ENCODE measurements around the gene ASF1A. TPM values are rescaled to one million over a fixed set of nuclear protein-coding genes. Genes with fewer than 3 reads are reported as not detected.

ASF1A gene
- total and polyA plus RNA-seq, 10 of the 15 experiments (the other 5 are each of a cell fraction or from before 2014, with no cell fraction given) = 23.7 to 103 (median 31.5) TPM

- TF ChIP-seq USF2 (IDR thresholded peaks at IDR 0.05; ENCODE audit: borderline replicate concordance, low read depth, low read length) (no peak), YBX1 (IDR thresholded peaks at IDR 0.05) (no peak), SREBF1 (IDR thresholded peaks at IDR 0.05; ENCODE audit: low read length) (no peak), ATF3 (IDR thresholded peaks at IDR 0.05; ENCODE audit: borderline replicate concordance, extremely low read depth, low read depth, low read length) (no peak), CUX1 (IDR thresholded peaks at IDR 0.05; ENCODE audit: insufficient replicate concordance, low read depth, low read length) (no peak), LARP7 (IDR thresholded peaks at IDR 0.05) (no peak)
Observed at GRCh38 chr6:118876198-118876597, 17.8 kb upstream of the ASF1A start (continued).

- Histone ChIP-seq H3K9me3 (replicated peaks; ENCODE audit: control insufficient read depth, insufficient read depth, low read length) (no peaks in the 10 kb centered on the region), H3K79me2 (ENCODE audit: control insufficient read depth, insufficient read depth, low read length) (peaks cover 12% of the 10 kb centered on the region), H3K36me3 (ENCODE audit: control insufficient read depth in 2 of 2, insufficient read depth in 2 of 2, low read length in 1 of 2) (no peaks in the 10 kb centered on the region), H4K20me1 (ENCODE audit: control insufficient read depth, insufficient read depth) (no peaks in the 10 kb centered on the region), H3K27ac (ENCODE audit: control insufficient read depth, insufficient read depth) (no peak overlapping the region), H3K4me1 (ENCODE audit: control insufficient read depth, insufficient read depth, low read length) (peaks cover 13% of the 10 kb centered on the region), H3K4me3 (no peak overlapping the region), H3K9ac (ENCODE audit: control insufficient read depth, insufficient read depth, low read length) (no peak overlapping the region), H2AFZ (ENCODE audit: control insufficient read depth, low read depth, low read length) (no peak overlapping the region), H3K27me3 (replicated peaks in 1 of 2; ENCODE audit: control insufficient read depth in 2 of 2, insufficient read depth in 2 of 2, low read length in 1 of 2) (no peaks in the 10 kb centered on the region), H3K4me2 (ENCODE audit: control insufficient read depth, insufficient read depth) (no peak overlapping the region)
- intact Hi-C loops (cut with micrococcal nuclease; ENCODE audit: unreplicated experiment) = no loop called here
- POLR2A ChIA-PET = no interaction called here
- RAD21 ChIA-PET (ENCODE audit: unreplicated experiment) = no interaction called here
- in situ Hi-C loops (cut with MboI) = no loop called here
- DNase-seq (ENCODE audit: low read depth, low spot score) (no peak), FAIRE-seq (no peak), ATAC-seq (no peak)
- SMC1A ChIA-PET (ENCODE audit: uncharacterized antibody, unreplicated experiment) = interaction anchor here (0.8 to 2.2 kb wide), 3 partner anchors 12 to 18 kb away, joined by 3 to 6 read pairs (median 3); no protein-coding TSS in a partner anchor
- BruUV-seq (replicated peaks) = no TSS peak
- CTCF ChIA-PET = no interaction called here
- TF ChIP-seq IRF3 (IDR thresholded peaks at IDR 0.05) = no peak
- no peak for TF ChIP-seq CHD1 (IDR thresholded peaks at IDR 0.05; ENCODE audit: low read depth, low read length)
- TF ChIP-seq PBX3 (IDR thresholded peaks at IDR 0.05; ENCODE audit: insufficient replicate concordance, low read depth, low read length) = no peak
- TF ChIP-seq E2F8 (IDR thresholded peaks at IDR 0.05; ENCODE audit: low read depth, partially characterized antibody) = no peak
- no peak for TF ChIP-seq TAF1 (IDR thresholded peaks at IDR 0.05; ENCODE audit: borderline replicate concordance, low read depth, low read length)
Observed at GRCh38 chr6:118876814-118877213, 17.1 kb upstream of the ASF1A start.

Data from GM12878 (cell line).